ENCODE data around the gene SERBP1.

DNA sequence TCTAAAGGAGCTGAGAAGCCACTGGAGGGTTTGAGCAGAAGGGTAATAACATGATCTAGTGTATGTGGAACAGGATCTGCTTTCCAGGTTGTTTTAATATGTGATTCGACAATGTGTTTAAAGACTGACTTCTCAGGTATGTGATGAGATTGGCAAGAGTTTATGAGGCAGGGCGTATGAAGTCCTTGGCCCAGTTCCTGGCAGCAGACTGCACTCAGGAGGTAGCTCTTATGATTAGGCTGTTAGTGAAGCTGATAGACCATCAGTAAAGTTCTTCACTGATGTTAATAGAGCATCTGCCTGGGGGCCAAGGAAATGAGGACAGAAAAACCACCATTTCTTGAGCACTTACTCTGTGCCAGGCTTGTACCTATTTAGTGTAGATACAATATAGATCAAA is 41.9 kb upstream of the SERBP1 start:
- TF ChIP-seq, protein P1, sequence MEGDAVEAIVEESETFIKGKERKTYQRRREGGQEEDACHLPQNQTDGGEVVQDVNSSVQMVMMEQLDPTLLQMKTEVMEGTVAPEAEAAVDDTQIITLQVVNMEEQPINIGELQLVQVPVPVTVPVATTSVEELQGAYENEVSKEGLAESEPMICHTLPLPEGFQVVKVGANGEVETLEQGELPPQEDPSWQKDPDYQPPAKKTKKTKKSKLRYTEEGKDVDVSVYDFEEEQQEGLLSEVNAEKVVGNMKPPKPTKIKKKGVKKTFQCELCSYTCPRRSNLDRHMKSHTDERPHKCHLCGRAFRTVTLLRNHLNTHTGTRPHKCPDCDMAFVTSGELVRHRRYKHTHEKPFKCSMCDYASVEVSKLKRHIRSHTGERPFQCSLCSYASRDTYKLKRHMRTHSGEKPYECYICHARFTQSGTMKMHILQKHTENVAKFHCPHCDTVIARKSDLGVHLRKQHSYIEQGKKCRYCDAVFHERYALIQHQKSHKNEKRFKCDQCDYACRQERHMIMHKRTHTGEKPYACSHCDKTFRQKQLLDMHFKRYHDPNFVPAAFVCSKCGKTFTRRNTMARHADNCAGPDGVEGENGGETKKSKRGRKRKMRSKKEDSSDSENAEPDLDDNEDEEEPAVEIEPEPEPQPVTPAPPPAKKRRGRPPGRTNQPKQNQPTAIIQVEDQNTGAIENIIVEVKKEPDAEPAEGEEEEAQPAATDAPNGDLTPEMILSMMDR (IDR thresholded peaks at IDR 0.05) = no peak
- TF ChIP-seq POLR2A (IDR thresholded peaks at IDR 0.05) = no peak
